ENCODE measurements around the gene CCM2. TPM values are rescaled to one million over a fixed set of nuclear protein-coding genes. Genes with fewer than 3 reads are reported as not detected.

Gene CCM2
- total and polyA plus RNA-seq, 2 of the 8 experiments (the other 6 are each of a cell fraction or from before 2014, with no cell fraction given): 31.6 to 41.2 TPM

DNA sequence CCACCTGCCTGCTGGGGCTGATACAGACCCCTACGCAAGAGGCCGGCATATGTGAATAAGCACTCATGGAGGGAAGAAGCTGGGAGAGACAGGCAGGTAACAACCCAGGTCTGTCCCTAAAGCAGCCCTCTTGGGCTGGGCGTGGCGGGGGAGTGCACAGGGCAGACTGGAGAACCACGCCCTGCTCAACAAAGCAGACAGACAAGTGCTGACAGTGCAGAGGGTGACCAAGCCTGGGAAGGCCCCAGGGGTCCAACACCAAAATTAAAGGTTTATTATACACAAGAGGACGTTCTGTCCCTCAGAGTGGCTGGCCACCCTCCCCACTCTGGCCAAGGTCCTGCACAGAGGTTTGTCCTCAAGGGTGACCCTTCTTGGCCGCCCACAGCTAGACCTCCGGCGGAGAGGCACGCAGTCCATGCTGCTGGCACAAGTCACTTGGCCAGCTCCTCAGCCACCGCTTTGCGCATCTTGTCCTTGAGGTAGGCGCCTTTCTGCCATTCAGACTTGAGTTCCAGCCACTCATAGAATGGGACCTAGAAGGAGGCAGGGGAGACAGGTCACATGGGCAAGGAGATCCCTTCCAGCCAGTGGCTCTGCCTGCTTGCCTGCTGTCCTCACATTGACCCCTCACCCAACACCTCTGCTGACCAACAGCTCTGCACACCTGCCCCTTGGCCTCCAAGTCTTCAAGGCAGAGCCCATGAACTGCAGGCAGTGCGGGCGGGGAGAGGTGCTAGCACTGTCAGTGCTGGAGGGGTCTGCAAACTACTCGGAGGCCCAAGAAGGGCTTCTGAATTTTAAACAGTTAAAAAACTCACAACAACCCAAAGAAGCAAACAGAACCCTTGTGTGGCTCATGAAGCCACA lies 100.1 kb downstream of the CCM2 start:
- no peak overlapping the region for H3K18ac ChIP-seq (ENCODE audit: extremely low read depth, low read length)
- no peak overlapping the region for H3K56ac ChIP-seq (replicated peaks; ENCODE audit: insufficient read length, low read depth, low read length)
- no peaks in the 10 kb centered on the region for H3K79me2 ChIP-seq (ENCODE audit: control insufficient read depth in 1 of 2, insufficient read depth in 2 of 2, low read length in 2 of 2)
- no peak overlapping the region; a peak in 1 of 7 replicates for H3K9ac ChIP-seq (replicated peaks in 1 of 4; ENCODE audit: extremely low read depth in 1 of 4, low read depth in 3 of 4, low read length in 3 of 4)
- H3K4me3 ChIP-seq (ENCODE audit: extremely low read depth in 1 of 4, insufficient read depth in 2 of 4, low read depth in 3 of 4, low read length in 4 of 4): no peak overlapping the region
- WGBS, 2 experiments (ENCODE audit: extremely low coverage in 1 of 2, insufficient coverage in 1 of 2, insufficient read length in 1 of 2, insufficient replicate concordance in 2 of 2, low coverage in 1 of 2, low lambda C conversion rate in 2 of 2, missing lambda C conversion rate in 1 of 2): 96% methylated on average over 15 of the region's 16 CpGs; no CpG with 5 or more reads in 1 of the 2 experiments
- no peak overlapping the region for H3K4ac ChIP-seq (replicated peaks; ENCODE audit: insufficient read length, low read depth, low read length)
- TF ChIP-seq POLR2AphosphoS5 (IDR thresholded peaks at IDR 0.05; ENCODE audit: low read depth, low read length): 0 out of 2 replicates have a peak, but pooled peaks have one; percentile 2
- TF ChIP-seq RAD21 (IDR thresholded peaks at IDR 0.05 in 1 of 2, conservative IDR thresholded peaks at IDR 0.05 in 1 of 2; ENCODE audit: low read depth in 2 of 2, low read length in 2 of 2): no peak
- H2BK15ac ChIP-seq (ENCODE audit: low read length): no peak overlapping the region
- H2BK20ac ChIP-seq (ENCODE audit: low read length): no peak overlapping the region
- H3K23me2 ChIP-seq (ENCODE audit: low read depth, low read length): no peaks in the 10 kb centered on the region
- no peaks in the 10 kb centered on the region; the same call in 1 of the 2 replicates for H3K79me1 ChIP-seq (ENCODE audit: low read depth, low read length)
- no peaks in the 10 kb centered on the region for H3K27me3 ChIP-seq (replicated peaks in 1 of 4; ENCODE audit: control insufficient read depth in 3 of 4, extremely low read depth in 1 of 4, insufficient read depth in 3 of 4, low read length in 3 of 4)
- no peak overlapping the region for H4K5ac ChIP-seq (ENCODE audit: insufficient read length, low read depth, low read length)
- no peak overlapping the region for H2BK5ac ChIP-seq (ENCODE audit: low read depth, low read length)
- H4K20me1 ChIP-seq (replicated peaks in 1 of 2; ENCODE audit: control insufficient read depth in 1 of 2, insufficient read depth in 2 of 2, low read length in 2 of 2): peaks cover 10 to 38% of the 10 kb centered on the region in 2 experiments
- POLR2A ChIA-PET (ENCODE audit: partially characterized antibody): interaction anchor here (1.0 to 3.1 kb wide), 11 partner anchors 8 to 122 kb away, joined by 3 to 30 read pairs (median 4); partner anchors contain the start of genes NACAD and TBRG4
- H3K4me2 ChIP-seq (ENCODE audit: insufficient read depth in 1 of 2, low read depth in 2 of 2, low read length in 2 of 2): no peak overlapping the region
- H3K9me3 ChIP-seq (ENCODE audit: insufficient read depth in 2 of 2, low read depth in 1 of 2, low read length in 1 of 2): no peaks in the 10 kb centered on the region
- H2AK5ac ChIP-seq (ENCODE audit: low read depth, low read length): no peak overlapping the region
- no peak for DNase-seq (ENCODE audit: low read depth in 1 of 2, low spot score in 2 of 2)
- CTCF ChIA-PET (ENCODE audit: partially characterized antibody): interaction anchor here (1.1 to 2.7 kb wide), 5 partner anchors 14 to 243 kb away, joined by 3 to 10 read pairs (median 3); no protein-coding TSS in a partner anchor
- H4K8ac ChIP-seq (ENCODE audit: extremely low read depth, insufficient read depth, low read length): no peak overlapping the region
- H4K91ac ChIP-seq (replicated peaks; ENCODE audit: insufficient read length, low read length): no peak overlapping the region
- no peak overlapping the region for H3K14ac ChIP-seq (ENCODE audit: insufficient read length)
- H3K27ac ChIP-seq (ENCODE audit: low read depth, low read length): no peak overlapping the region
- H2AFZ ChIP-seq (ENCODE audit: low read length): no peak overlapping the region
- no peak for FAIRE-seq
- H3K4me1 ChIP-seq (replicated peaks in 1 of 4; ENCODE audit: control insufficient read depth in 3 of 4, insufficient read depth in 4 of 4, low read length in 3 of 4): no peaks in the 10 kb centered on the region
- no peak overlapping the region for H3K23ac ChIP-seq (ENCODE audit: insufficient read length)
- no peak overlapping the region for H2BK12ac ChIP-seq (ENCODE audit: low read depth, low read length)
- peaks cover 42 to 63% (median 56%) of the 10 kb centered on the region in 4 experiments for H3K36me3 ChIP-seq (ENCODE audit: control insufficient read depth in 2 of 4, insufficient read depth in 4 of 4, low read length in 3 of 4)
- H2BK120ac ChIP-seq (replicated peaks; ENCODE audit: low read depth, low read length): no peak overlapping the region

All from H1 (cell line).